Measurements from ENCODE around the gene CGNL1. TPM values are rescaled to one million over a fixed set of nuclear protein-coding genes. Genes with fewer than 3 reads are reported as not detected.

The CGNL1 gene
- polyA plus RNA-seq, 1 donor, result 63.7 TPM

DNA sequence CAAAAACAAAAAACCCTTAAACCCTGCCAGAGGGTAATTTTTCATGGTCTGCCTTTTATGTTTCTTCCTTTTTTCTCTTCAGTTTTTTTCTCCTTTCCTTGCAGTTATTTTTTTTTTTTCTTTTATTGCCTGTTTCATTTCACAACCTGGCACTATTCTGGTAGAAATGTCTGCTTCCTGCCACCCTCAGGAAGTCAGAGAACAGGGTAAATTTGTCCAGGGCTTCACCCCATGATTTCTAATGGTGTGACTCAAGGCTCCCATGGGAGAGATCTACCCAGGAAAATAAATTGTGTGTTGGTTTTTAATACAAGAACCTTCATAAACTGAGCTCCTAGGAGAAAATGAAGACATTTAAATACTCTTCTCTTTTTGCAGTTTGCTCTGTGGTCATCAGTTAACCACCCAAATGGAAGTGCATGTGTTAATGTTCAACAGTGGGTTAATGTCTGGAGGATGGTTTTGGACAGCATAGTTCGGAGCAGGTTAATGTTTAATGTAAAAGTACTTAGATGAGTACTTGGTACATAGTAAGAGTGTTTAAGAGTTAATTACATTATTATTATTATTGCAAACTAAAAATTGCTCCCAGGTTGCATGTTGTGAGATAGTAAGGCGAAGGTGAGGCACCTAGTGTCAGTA lies 45.9 kb downstream of the CGNL1 start:
- no peak for DNase-seq

DNA sequence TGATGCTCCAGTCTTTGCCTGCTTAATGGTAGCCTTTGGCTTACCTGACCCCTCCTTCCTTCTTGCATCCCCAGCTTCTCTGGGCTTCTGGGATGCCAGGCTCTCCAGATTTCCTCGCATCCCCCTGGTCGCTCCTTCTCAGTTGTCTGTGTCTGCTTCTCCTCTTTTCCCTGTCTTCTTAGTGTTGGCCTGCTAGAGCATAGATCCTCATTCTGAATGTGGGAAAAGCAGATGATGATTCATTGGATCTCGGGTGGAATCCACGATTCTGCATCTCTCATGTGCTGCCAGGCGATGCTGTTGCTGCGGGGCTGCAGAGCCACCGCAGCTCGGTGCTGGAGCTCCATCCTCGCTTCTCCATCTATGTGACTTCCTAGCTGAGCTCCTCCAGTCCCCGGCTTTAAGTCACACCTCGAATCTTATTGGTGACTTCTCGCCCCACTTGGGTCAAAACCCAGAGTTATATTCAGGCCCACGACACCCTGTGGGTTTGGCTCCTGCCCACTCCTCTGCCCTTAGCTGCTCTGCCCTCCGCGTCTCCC lies 47.4 kb downstream of the CGNL1 start:
- DNase-seq, result no peak

DNA sequence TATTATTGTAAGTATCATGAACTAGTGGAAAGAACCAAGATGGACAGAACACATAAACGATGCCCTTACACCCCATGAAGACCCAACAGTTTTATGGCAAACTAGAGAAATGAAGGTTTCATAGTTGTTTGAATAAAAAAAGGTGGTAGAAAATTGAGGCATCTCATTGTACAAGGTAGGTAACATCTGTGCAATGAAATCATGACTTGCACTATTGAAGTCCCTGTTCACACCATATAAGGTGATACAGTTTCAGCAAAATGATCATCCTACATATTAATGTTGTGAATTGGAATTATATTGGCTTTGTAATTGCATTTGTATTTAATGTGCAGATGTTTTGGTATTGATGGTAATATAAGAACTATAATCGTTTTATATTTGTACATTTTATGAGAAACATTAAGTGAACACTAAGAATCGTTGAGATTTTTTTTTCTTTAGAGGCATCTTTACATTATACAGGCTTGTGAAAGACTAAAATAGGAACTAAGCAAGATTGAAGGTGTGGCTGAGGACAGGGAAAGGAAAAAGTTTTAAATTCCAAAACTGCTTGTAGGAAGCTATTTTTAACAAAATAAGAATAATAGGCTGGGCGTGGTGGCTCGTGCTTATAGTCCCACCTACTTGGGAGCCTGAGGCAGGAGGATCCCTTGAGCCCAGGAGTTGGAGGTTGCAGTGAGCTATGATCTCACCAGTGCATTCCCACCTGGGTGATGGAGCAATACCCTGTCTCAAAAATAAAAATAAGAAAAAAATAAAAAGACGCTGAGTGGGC lies 48.5 kb downstream of the CGNL1 start:
- DNase-seq, result no peak

DNA sequence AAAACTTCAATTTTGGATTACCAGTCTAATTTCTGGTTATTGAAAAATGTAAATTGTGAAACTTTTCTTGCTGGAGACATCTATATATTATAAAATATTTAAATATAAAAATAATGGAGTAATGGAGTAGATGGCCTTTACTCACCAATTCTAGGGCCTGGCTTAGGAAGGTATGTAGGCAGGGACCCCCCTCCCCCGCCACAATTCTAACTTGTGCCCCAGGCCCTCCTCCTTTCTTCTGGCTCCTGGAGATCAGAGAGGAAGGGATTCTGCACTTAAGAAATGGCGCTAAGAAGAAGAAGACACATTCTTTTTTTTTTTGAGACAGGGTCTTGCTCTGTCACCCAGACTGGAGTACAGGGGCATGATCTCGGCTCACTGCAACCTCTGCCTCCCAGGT lies 49.5 kb downstream of the CGNL1 start:
- no peak for DNase-seq

DNA sequence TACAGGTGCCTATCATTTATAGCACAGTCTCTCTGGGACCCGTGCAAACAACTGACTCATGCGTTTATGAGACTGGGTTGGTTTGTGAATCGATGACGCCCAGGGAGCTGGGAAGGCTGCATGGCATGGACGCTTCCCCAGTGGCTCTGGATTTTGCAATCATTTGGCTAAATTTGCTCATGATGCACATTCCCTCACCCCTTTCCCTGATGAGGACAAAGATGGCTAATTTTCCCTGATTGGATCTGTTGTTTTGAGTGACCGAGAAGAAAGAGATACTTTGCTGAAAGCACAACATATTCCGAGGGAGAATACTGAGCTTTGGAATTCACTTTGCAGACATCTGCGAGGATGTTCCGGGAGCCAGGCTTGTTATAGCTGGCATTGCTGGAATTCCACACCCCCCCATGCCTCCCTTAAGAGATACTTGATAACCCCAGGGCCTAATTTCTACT lies 51.1 kb downstream of the CGNL1 start:
- DNase-seq, result no peak

DNA sequence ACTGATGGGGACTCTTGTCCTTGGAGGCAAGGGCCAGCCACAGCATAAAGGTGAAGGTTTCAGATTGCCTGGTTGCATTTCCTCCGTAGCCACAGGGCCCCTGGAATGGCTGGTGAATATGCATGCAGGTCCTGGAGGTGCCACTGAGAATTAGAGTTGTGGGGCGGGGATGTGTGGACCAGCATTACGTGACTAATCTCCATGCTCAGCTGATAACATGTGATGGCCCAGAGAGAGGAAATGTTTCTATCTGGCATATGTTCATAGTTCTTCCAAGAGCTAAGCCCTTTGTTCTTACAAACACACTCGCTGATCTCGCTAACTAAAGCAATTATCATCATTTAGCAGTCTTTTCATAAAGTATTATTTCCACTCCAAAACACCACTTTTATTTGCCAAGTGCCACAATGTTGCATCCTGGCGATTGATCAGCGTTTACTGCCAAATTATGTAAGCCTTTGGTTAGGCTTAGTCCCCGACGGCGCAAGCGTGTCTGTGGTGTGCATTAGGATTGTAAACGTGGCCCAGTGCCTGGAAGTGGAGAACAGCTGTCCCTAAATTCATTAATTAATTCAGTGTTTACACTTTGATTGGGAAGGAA lies 55.9 kb downstream of the CGNL1 start:
- no peak for DNase-seq

DNA sequence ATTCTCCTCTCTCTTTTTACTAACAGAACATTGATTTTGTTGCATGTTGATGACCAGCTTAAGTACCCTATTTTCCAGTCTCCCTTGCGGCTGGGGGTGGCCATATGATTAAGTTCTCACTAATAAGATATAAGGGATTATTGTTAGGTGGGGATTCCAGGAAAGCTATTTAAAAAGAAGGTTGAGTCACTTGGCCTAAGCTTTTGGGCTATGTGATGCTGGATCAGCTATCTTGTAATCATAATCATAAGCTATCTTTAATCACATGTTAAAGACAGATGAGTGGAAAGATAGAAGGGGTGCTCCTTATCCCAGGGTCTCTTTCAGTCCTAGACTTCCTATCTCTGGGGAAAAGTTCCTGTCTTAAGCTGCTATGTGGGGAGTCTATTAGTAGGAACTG lies 59.9 kb downstream of the CGNL1 start:
- no peak for DNase-seq

DNA sequence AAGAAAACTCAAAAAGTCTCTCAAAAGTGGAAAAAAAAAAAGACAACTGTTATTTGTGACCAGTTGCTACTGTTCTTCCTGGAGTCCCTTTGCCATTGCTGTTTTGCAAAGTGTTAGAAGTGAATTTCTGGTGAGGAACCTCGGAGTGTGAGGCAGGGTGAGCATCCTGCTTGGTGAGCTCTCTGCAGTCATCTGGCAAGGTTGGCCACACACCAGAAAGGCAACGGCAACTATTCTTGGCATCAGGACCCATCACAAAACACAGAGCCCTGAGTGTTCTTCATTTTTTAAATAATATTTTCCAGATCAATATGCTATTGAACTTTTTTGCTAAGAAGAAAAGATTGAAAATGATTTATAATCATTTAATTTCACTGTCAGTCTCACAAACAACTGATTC lies 60.7 kb downstream of the CGNL1 start:
- DNase-seq, result no peak

DNA sequence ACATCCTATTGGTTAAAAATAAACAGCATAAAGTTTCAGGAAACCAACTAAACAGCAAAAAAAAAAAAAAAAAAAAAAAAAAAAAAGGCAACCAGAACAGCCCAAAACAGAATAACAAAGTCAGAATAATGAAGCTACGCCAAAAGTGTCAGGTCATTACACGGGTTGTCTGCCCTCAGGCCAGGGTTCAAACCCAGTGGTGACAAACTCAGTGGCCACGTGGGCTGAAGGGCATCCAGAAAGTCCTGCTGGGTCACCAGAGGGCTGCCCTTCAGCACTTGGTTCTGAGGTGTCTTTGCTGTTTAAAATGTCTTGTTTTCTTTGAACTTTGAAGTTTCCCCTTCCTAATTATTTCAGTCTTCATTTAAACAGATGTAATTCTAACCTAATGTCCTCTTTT lies 61.3 kb downstream of the CGNL1 start:
- no peak for DNase-seq

DNA sequence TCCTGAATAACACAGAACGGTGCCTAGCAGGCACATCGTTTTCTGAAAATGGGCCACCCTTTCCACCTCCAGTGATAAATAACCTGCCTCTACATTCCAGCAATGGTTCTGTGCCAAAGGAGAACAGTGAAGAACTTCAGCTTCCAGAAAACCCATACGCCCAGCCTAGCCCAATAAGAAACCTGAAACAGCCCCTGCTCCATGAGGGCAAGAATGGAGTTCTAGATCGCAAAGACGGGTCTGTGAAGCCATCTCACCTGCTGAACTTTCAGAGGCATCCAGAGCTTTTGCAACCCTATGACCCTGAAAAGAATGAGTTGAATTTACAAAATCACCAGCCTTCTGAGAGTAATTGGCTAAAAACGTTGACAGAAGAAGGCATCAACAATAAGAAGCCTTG lies 61.9 kb downstream of the CGNL1 start:
- DNase-seq, result no peak

DNA sequence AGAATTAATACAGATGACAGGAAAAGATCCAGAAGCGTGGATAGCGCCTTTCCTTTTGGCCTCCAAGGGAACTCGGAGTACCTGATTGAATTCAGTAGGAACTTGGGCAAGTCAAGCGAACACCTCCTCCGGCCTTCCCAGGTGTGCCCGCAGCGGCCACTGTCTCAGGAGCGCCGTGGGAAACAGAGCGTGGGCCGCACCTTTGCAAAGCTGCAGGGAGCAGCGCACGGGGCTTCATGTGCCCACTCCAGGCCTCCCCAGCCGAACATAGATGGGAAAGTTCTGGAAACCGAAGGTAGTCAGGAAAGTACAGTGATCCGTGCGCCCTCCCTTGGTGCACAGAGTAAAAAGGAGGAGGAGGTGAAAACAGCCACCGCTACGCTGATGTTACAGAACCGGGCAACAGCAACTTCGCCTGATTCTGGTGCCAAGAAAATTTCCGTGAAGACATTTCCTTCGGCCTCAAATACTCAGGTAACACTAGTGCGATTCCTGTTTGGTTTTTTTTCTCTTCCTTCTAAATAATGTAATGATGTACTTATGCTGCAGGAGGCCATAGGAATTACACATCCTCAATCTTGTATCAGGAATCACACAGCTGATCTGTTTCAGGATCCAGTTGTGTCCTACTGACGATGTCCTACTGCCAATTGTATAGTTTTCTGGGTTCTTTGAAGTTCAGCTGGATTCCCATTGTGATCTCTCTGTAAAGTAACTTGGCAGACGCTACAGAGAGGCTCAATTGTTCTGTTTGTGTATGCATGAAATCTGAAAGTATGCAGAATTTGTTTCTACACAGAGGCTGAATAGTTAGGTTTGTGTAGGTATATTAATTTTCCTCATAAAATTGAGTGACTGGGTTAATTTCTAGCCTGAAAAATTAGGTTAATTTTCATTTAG lies 63.1 kb downstream of the CGNL1 start:
- no peak for DNase-seq

DNA sequence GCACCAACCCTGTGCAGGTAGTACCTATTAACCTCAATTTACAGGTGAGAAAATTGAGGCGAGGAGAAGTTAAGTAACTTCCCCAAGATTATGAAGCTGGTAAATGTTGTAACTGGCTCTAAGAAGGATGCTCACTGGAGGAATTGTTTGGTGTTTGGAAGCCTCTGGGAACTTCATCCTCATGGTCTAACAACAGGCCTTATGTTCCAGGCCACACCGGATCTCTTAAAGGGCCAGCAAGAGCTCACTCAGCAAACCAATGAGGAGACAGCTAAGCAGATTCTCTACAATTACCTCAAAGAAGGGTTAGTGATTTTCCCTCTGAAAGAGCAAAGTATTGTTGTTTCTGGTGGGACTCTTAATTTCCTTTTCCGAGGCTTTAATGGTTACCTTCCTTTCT lies 63.9 kb downstream of the CGNL1 start:
- no peak for DNase-seq

DNA sequence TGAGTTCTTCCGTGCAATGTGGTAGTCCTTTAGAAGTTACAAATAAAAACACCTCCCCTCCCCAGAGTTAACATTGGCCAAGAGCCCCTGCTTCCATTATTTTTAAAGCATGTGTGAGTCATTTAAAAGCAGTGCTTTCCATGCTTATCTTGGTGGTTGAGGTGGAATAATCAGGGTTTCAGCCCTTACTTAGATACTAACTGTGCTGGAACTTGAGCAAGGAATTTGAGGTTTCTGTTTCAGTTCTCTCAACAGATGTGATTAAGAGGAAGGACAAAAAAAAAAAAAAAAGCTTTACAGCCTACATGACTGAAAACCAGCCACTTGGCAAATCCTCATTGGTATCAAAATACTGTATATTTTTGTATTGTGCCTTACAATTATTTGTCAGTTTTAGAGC lies 64.5 kb downstream of the CGNL1 start:
- DNase-seq, result no peak

DNA sequence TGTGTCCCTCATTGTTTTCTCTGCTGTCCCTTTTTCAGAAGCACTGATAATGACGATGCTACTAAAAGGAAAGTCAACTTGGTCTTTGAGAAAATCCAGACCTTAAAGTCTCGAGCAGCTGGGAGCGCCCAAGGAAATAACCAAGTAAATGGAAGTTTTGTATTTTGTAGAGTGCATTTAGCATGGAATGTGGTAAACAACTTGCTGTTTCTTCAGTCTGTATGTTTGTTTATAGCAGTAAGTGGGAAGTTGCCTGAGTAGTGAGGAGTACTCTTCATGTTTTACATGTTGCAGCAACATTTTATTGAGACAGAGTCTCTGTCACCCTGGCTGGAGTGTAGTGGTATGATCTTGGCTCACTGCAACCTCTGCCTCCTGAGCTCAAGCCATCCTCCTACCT lies 66.0 kb downstream of the CGNL1 start:
- no peak for DNase-seq

DNA sequence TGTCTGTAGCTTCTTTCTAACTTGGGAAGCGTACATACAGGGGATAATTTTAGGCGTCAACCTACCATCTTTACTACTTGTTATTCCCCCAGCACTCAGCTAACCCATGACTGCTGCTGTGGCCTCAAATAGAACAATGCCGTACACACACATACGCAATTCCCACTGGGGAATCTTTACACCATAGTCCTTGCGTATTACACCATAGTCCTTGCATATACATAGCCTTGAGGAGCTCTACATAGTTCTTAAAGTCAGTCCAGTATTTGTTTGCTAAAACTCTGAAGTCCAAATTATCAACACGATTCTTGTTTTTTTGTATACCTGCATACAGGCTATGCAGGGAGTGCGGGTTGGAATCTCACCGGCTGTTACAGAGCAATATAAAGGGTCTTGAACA lies 67.2 kb downstream of the CGNL1 start:
- no peak for DNase-seq

DNA sequence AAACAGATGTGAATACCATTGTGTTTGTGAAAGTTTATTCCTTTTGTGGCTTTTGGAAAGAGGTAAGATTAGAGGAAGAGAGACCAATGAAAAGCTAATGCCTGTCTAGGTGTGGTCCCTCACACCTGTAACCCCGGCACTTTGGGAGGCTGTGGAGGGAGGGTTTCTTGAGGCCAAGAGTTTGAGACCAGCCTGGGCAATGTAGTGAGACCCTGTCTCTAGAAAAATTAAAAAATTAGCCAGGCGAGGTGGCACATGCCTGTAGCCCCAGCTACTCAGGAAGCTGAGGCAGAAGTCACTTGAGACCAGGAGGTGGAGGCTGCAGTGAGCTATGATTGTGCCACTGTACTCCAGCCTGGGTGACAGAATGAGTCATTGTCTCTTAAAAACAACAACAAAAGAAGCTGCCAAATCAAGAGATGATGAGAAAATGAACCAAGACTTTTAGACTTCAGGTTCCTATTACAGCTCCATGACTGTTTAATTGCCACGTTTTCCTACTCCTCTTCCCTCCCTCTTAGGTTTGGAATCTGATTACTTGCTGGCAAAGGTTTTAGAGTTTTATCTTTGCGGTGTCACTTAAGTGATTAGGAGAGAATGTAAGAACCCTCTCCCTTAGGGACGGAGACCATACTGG lies 68.7 kb downstream of the CGNL1 start:
- DNase-seq, result no peak

DNA sequence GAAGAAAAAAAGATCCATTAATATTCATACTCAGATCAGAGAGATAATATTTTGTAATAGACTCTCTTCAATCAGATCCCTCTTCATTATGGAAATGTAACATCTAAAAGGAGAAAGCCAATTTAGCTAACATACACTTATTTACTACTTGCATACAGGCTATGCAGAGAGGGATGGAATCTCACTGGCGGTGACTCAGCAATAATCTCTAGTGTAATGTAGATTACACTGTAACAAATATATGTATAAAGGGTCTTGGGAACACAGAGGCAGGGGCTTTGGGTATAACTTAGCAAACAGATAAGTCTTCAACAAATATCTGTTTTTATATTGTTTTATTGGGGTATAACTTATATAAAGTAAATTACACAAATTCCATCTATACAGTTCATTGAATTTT lies 69.6 kb downstream of the CGNL1 start:
- no peak for DNase-seq

DNA sequence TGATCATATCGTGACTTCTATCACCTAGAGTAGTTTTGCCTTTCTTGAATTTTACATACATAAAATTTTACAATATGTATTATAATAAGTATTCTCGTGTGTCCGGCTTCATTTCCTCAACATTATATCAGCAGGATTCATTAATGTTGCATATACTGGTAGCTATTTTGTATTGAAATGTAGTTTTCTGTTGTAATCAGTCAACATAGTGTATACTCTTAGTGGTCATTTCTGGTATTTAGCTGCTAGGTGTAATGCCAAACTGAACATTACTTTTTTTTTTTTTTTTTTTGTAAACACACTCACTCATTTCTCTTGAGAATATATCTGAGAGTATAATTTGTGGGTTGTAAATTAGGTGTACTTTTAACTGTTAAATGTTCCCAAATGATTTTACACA lies 70.1 kb downstream of the CGNL1 start:
- DNase-seq, result no peak

DNA sequence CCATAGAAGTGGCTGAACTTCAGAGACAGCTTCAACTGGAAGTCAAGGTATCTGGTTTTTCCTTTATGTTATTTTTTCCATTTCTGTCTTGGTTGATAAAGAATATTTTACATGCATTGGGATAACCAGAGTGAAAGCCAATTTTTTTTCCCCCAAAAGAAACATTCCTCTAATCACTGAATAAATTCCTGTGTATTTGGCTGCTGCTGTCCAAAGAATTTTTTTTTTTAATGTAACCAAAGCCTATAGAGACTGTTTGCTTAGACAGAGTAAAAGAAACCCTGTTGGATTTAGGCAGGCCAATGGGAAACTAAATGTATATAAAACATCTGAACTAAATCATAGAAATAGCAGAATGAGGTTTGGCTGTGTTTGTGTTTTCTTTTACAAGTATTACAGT lies 75.2 kb downstream of the CGNL1 start:
- DNase-seq, result no peak

DNA sequence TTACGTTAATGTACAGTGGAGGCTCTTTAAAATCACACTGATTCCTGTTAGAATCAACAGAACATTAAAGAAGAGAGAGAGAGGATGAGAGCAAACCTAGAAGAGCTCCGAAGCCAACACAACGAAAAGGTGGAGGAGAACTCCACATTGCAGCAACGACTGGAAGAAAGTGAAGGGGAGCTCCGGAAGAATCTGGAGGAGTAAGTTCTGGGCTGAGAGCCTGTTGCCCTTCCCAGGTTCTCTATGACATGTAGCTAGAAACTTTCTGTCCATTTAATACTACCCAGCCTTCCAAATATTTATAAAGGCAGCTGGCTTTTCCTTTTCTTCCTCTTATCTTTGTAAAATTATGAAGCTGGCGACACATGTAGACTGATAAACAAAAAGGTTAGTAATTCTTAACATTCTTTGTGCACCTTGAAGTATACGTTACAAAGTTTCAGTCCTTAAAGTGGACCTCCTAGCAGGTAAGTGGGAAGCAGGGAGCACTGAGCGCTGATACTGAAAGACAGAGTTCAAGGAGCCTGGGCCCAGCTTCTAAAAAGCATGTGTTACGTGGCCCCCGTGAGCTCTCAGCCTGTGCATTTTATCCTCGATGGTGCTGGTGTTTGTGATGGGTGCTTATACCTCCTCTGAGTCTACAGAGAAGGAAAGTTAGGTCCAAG lies 75.9 kb downstream of the CGNL1 start:
- DNase-seq, result no peak

DNA sequence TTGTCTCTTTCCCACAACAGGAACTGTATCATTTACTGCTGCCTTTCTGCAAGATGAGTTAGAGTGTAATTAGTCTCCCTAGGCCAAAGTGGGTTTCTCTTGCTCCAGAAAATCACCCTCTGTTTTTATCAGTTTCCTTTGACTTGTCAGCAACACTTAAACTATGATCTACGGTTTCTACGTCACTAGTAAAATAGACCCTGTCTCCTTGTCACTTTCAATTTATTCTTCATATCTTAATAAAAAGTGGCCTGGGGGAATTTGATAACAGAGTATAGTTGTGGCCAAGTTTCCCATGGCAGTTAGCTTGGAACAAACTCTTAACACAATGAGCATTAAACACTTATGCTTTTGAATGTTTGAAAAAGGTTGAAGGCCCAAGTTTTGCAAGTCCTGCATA lies 79.6 kb downstream of the CGNL1 start:
- DNase-seq, result no peak

Measured in left kidney (tissue), 2 donors.